Heart right ventricle (tissue), 16 donors: ENCODE data around the gene RPS6KA6. TPM values are rescaled to one million over a fixed set of nuclear protein-coding genes. Genes with fewer than 3 reads are reported as not detected.

Experiments
- ATAC-seq, 8 donors: fragments of 200-7000 bp; cut with Tn5 transposase; one replicate each; pipeline ENCODE4 v1.9.1; 2020; ENCODE audit warnings: mild to moderate bottlenecking in 8 of 8, moderate library complexity in 8 of 8, moderate number of reproducible peaks in 1 of 8
- DNase-seq, 2 donors: peaks; one replicate each; pipeline ENCODE4 v3.0.0-alpha.2; 2020
- H3K27ac ChIP-seq, 10 donors: fragments of 200-600 bp; sonication (generic) in 2 of 10; one replicate each; pipeline versions ENCODE4 v1.5.0 to v1.8.0; 2020 to 2022; ENCODE audit warnings: mild to moderate bottlenecking in 3 of 10
- H3K27me3 ChIP-seq, 7 donors: fragments of 200-600 bp; one replicate each; pipeline ENCODE4 v1.8.0; 2021 to 2022; ENCODE audit warnings: mild to moderate bottlenecking in 2 of 7
- H3K36me3 ChIP-seq, 9 donors: fragments of 200-600 bp; sonication (generic) in 1 of 9; one replicate each; pipeline versions ENCODE4 v1.5.0 to v1.8.0; 2020 to 2022; ENCODE audit warnings: mild to moderate bottlenecking in 2 of 9
- H3K4me1 ChIP-seq, 9 donors: fragments of 200-600 bp; sonication (generic) in 1 of 9; one replicate each; pipeline versions ENCODE4 v1.5.0 to v1.8.0; 2020 to 2022; ENCODE audit warnings: mild to moderate bottlenecking in 4 of 9
- H3K4me3 ChIP-seq, 10 donors: fragments of 200-600 bp; sonication (generic) in 2 of 10; one replicate each; pipeline versions ENCODE4 v1.5.0 to v1.8.0; 2020 to 2022; ENCODE audit warnings: mild to moderate bottlenecking in 7 of 10, moderate library complexity in 2 of 10
- H3K9me3 ChIP-seq, 11 donors: fragments of 200-600 bp in 10 of 11; sonication (generic) in 2 of 11; one replicate each; pipeline versions ENCODE4 v1.5.0 to v1.8.0; 2013 to 2022; ENCODE audit warnings: mild to moderate bottlenecking in 2 of 11, control low read depth in 1 of 11, moderate library complexity in 1 of 11
- CTCF ChIP-seq, 9 donors: fragments of 200-600 bp; sonication (generic) in 2 of 9; IDR thresholded peaks; one replicate each; pipeline versions ENCODE4 v1.5.0 to v1.8.0; 2021 to 2022; ENCODE audit warnings: antibody characterized with exemption in 9 of 9, mild to moderate bottlenecking in 5 of 9, moderate library complexity in 1 of 9
- WGBS, 2 donors: extraction: QIAGEN DNeasy Blood & Tissue Kit; methylation state at CpG; one replicate each; pipeline ENCODE4 v1.1.7; 2013; ENCODE audit warnings: inconsistent platforms in 1 of 2; 5-methylcytosine and 5-hydroxymethylcytosine counted together
- intact Hi-C, 10 donors: fragments of 100-400 bp; cut with DNase I; formaldehyde crosslinking; loops; one replicate each; pipeline versions ENCODE4 v1.11.1 to v1.14.2; 2022
- polyA plus RNA-seq, 2 donors: library from polyadenylated mRNA; stranded (reverse); fragments of 200-250 nt; gene quantifications; one replicate each; pipeline ENCODE4 v1.2.3, GENCODE V29; 2013
- total RNA-seq, 10 donors: library from RNA; stranded (reverse); fragmentation: NEBNext Ultra II Directional in 3 of 10; extraction: Animal tissue kit (Norgen Biotek cat#: 25700) in 3 of 10; gene quantifications; one replicate each; pipeline versions ENCODE4 v1.2.1 to v1.2.4, GENCODE V29; 2021 to 2023
- donor health status: Arrhythmogenic right ventricular cardiomyopathy.
- donor health status: ischemic (EF 13 %, LVEDD 7.1; RV severe dilation, severe dysfunction).
- donor health status: healthy with polysubstance abuse.
- donor health status: DM: no; HTN: yes; CAD: no.
- donor health status: DM: no; HTN: no; CAD: no.
- donor health status: ischemic (EF 25% LVEDD 6.9; RV normal size, moderate dysfunction).
- donor health status: ischemic (EF 25% LVEDD 5.7; RV mildly dilated, moderate dysfunction).
- donor health status: healthy.
- donor health status: DM: yes; HTN: yes; CAD: no.
- donor health status: Ischemic cardiomyopathy.
- donor health status: ischemic (EF 35%, LVEDD 5.7; RV mildly dilated, moderate dysfunction).
- donor health status: nonischemic (EF 11% LVEDD 7.7; RV severe dilation, severe dysfunction).
- donor health status: DM: yes; HTN: yes; CAD: no.
- donor health status: PGD.
- donor health status: ischemic (EF 29% LVEDD 5.4; RV normal size, mild dysfunction).
- donor health status: nonischemic (EF 23%, LVEDD 6.1; RV moderate dilation, normal function).

Gene RPS6KA6
- total and polyA plus RNA-seq, 12 donors: 0.04 to 1.3 (median 0.45) TPM

GRCh38 chrX:84219551-84219950 is 31.6 kb upstream of the RPS6KA6 start:
- Histone ChIP-seq H3K27ac (no peak overlapping the region), H3K9me3 (no peaks in the 10 kb centered on the region), H3K36me3 (no peaks in the 10 kb centered on the region), H3K4me3 (no peak overlapping the region), H3K4me1 (no peaks in the 10 kb centered on the region), H3K27me3 (peaks cover 0 to 4% (median 0%) of the 10 kb centered on the region in 7 donors)
- WGBS, 2 donors: 58 to 70% methylated on average over 1 of the region's 1 CpG
- ATAC-seq: no peak
- no peak for DNase-seq
- no peak for TF ChIP-seq CTCF (IDR thresholded peaks at IDR 0.05)
- intact Hi-C loops: no loop called here

- Histone ChIP-seq H3K4me3 (no peak overlapping the region), H3K36me3 (no peaks in the 10 kb centered on the region), H3K27ac (no peak overlapping the region), H3K4me1 (no peaks in the 10 kb centered on the region), H3K9me3 (peaks cover 0 to 7% (median 0%) of the 10 kb centered on the region in 11 donors), H3K27me3 (peaks cover 0 to 4% (median 0%) of the 10 kb centered on the region in 7 donors)
- TF ChIP-seq CTCF (IDR thresholded peaks at IDR 0.05): no peak
- 84% methylated on average over 1 of the region's 1 CpG for WGBS, 2 donors
- intact Hi-C loops: no loop called here
- DNase-seq (no peak), ATAC-seq (no peak)
Observed at GRCh38 chrX:84218726-84219125, 30.7 kb upstream of the RPS6KA6 start.

GRCh38 chrX:84216881-84217280 is 28.9 kb upstream of the RPS6KA6 start:
- peaks cover 0 to 4% (median 0%) of the 10 kb centered on the region in 7 donors for H3K27me3 ChIP-seq
- no peak for ATAC-seq
- WGBS, 2 donors: 40 to 58% methylated on average over 2 of the region's 2 CpGs

GRCh38 chrX:84216406-84216805 is 28.4 kb upstream of the RPS6KA6 start:
- Histone ChIP-seq H3K4me1 (no peaks in the 10 kb centered on the region), H3K36me3 (no peaks in the 10 kb centered on the region), H3K27me3 (peaks cover 0 to 4% (median 0%) of the 10 kb centered on the region in 7 donors), H3K4me3 (no peak overlapping the region), H3K27ac (no peak overlapping the region), H3K9me3 (peaks cover 0 to 10% (median 0%) of the 10 kb centered on the region in 11 donors)
- 68 to 78% methylated on average over 5 of the region's 5 CpGs for WGBS, 2 donors
- no peak for ATAC-seq
- TF ChIP-seq CTCF (IDR thresholded peaks at IDR 0.05): no peak
- DNase-seq: no peak
- intact Hi-C loops: no loop called here

More at GRCh38 chrX:84216881-84217280, 28.9 kb upstream of the RPS6KA6 start:
- Histone ChIP-seq H3K27ac (no peak overlapping the region), H3K9me3 (peaks cover 0 to 10% (median 0%) of the 10 kb centered on the region in 11 donors), H3K4me1 (no peaks in the 10 kb centered on the region), H3K4me3 (no peak overlapping the region), H3K36me3 (no peaks in the 10 kb centered on the region)
- no peak for DNase-seq
- intact Hi-C loops: no loop called here
- no peak for TF ChIP-seq CTCF (IDR thresholded peaks at IDR 0.05)
